Liver (tissue), 9 donors: Measurements from ENCODE around the gene ADPRH. TPM values are rescaled to one million over a fixed set of nuclear protein-coding genes. Genes with fewer than 3 reads are reported as not detected.

ENCODE experiments used
- DNase-seq: peaks from one replicate; pipeline ENCODE4 v3.0.0-alpha.2; 2017; ENCODE audit warnings: low spot score
- H3K27ac ChIP-seq, 2 donors: one replicate each; pipeline ENCODE4 v1.7.0; 2013; ENCODE audit warnings: inconsistent platforms in 2 of 2, low read length in 2 of 2, control low read depth in 1 of 2, low read depth in 1 of 2, mild to moderate bottlenecking in 1 of 2
- H3K27me3 ChIP-seq, 4 donors: one replicate each; pipeline versions ENCODE4 v1.6.1 to v1.7.0; 2013; ENCODE audit warnings: low read length in 3 of 4, inconsistent platforms in 1 of 4, mild to moderate bottlenecking in 1 of 4, moderate library complexity in 1 of 4; ENCODE audit not compliant: control insufficient read depth in 4 of 4, insufficient read depth in 4 of 4
- H3K36me3 ChIP-seq, 4 donors: one replicate each; pipeline versions ENCODE4 v1.6.1 to v1.7.0; 2013; ENCODE audit warnings: low read length in 3 of 4, mild to moderate bottlenecking in 3 of 4, low read depth in 1 of 4, moderate library complexity in 1 of 4; ENCODE audit not compliant: control insufficient read depth in 4 of 4, insufficient read depth in 3 of 4
- H3K4me1 ChIP-seq, 4 donors: one replicate each; pipeline versions ENCODE4 v1.6.1 to v1.7.0; 2013; ENCODE audit warnings: low read length in 3 of 4, mild to moderate bottlenecking in 3 of 4, moderate library complexity in 1 of 4; ENCODE audit not compliant: control insufficient read depth in 4 of 4, insufficient read depth in 4 of 4
- H3K4me3 ChIP-seq, 3 donors: one replicate each; pipeline versions ENCODE4 v1.6.1 to v1.7.0; 2013; ENCODE audit warnings: low read length in 3 of 3, control low read depth in 1 of 3, low read depth in 1 of 3, mild to moderate bottlenecking in 1 of 3
- H3K9ac ChIP-seq, 2 donors: one replicate each; pipeline ENCODE4 v1.7.0; 2013; ENCODE audit warnings: low read length in 2 of 2, mild to moderate bottlenecking in 2 of 2, moderate library complexity in 2 of 2, control low read depth in 1 of 2, low read depth in 1 of 2
- H3K9me3 ChIP-seq, 4 donors: one replicate each; pipeline versions ENCODE4 v1.6.1 to v1.7.0; 2013; ENCODE audit warnings: low read length in 3 of 4; ENCODE audit not compliant: control insufficient read depth in 4 of 4
- EGR1 ChIP-seq, 2 donors: IDR thresholded peaks; 2 replicates each; pipeline ENCODE4 v1.6.1; 2016 to 2018; ENCODE audit warnings: antibody characterized with exemption in 2 of 2, low read depth in 2 of 2
- FOXA1 ChIP-seq: IDR thresholded peaks from 2 replicates; pipeline ENCODE4 v1.6.1; 2016; ENCODE audit warnings: antibody characterized with exemption
- FOXA2 ChIP-seq: IDR thresholded peaks from 2 replicates; pipeline ENCODE4 v1.6.1; 2016; ENCODE audit warnings: antibody characterized with exemption
- GABPA ChIP-seq, 2 donors: IDR thresholded peaks in 1 of 2; conservative IDR thresholded peaks in 1 of 2; 2 replicates each; pipeline ENCODE4 v1.6.1; 2016; ENCODE audit warnings: antibody characterized with exemption in 2 of 2, mild to moderate bottlenecking in 1 of 2, moderate library complexity in 1 of 2
- HNF4A ChIP-seq, 2 donors: conservative IDR thresholded peaks; 2 replicates each; pipeline ENCODE4 v1.6.1; 2016; ENCODE audit warnings: antibody characterized with exemption in 2 of 2, mild to moderate bottlenecking in 2 of 2
- HNF4G ChIP-seq: IDR thresholded peaks from 2 replicates; pipeline ENCODE4 v1.6.1; 2016; ENCODE audit warnings: antibody characterized with exemption
- JUND ChIP-seq, 2 donors: IDR thresholded peaks; 2 replicates each; pipeline ENCODE4 v1.6.1; 2016; ENCODE audit warnings: antibody characterized with exemption in 2 of 2
- NR2F2 ChIP-seq: IDR thresholded peaks from 2 replicates; pipeline ENCODE4 v1.6.1; 2016; ENCODE audit warnings: antibody characterized with exemption
- RAD21 ChIP-seq, 2 donors: IDR thresholded peaks; 2 replicates each; pipeline ENCODE4 v1.6.1; 2016; ENCODE audit warnings: antibody characterized with exemption in 2 of 2, mild to moderate bottlenecking in 2 of 2
- REST ChIP-seq: IDR thresholded peaks from 2 replicates; pipeline ENCODE4 v1.6.1; 2016; ENCODE audit warnings: antibody characterized with exemption, mild to moderate bottlenecking
- RXRA ChIP-seq, 2 donors: IDR thresholded peaks; 2 replicates each; pipeline ENCODE4 v1.6.1; 2017 to 2018; ENCODE audit warnings: antibody characterized with exemption in 2 of 2, mild to moderate bottlenecking in 1 of 2
- SP1 ChIP-seq: IDR thresholded peaks from 2 replicates; pipeline ENCODE4 v1.6.1; 2018; ENCODE audit warnings: antibody characterized with exemption, mild to moderate bottlenecking
- TAF1 ChIP-seq: conservative IDR thresholded peaks from 2 replicates; pipeline ENCODE4 v1.6.1; 2016; ENCODE audit warnings: antibody characterized with exemption, mild to moderate bottlenecking
- YY1 ChIP-seq: IDR thresholded peaks from 2 replicates; pipeline ENCODE4 v1.6.1; 2016; ENCODE audit warnings: antibody characterized with exemption, mild to moderate bottlenecking
- WGBS: extraction: QIAGEN DNeasy Blood & Tissue Kit; methylation state at CpG from one replicate; pipeline ENCODE4 v1.1.7; 2013; 5-methylcytosine and 5-hydroxymethylcytosine counted together
- polyA plus RNA-seq, 2 donors: library from polyadenylated mRNA; stranded (reverse) in 1 of 2; unstranded in 1 of 2; fragments of 200-250 nt in 1 of 2; fragments of >200 nt in 1 of 2; fragmentation: Nextera tagmentation in 1 of 2; extraction: Ambion mirVana in 1 of 2; gene quantifications; one replicate each; pipeline versions ENCODE4 v1.2.1 to v1.2.3, GENCODE V29; 2013 to 2015
- total RNA-seq, 2 donors: library from RNA; depleted of rRNA; stranded (reverse); fragments of >200 nt; gene quantifications; one replicate each; pipeline ENCODE4 v1.2.3, GENCODE V29; 2014
- TF ChIP-seq, protein P1 (sequence below): fragments of 150-350 bp; IDR thresholded peaks from 2 replicates; pipeline ENCODE4 v1.5.1; 2017; ENCODE audit warnings: improper control_type of control experiment, low read depth, low read length; ENCODE audit not compliant: missing input control
- TF ChIP-seq, protein P2 (sequence below): IDR thresholded peaks from 2 replicates; pipeline ENCODE4 v1.6.1; 2016; ENCODE audit warnings: antibody characterized with exemption
- TF ChIP-seq, protein P3 (sequence below): IDR thresholded peaks from 2 replicates; pipeline ENCODE4 v1.6.1; 2016; ENCODE audit warnings: antibody characterized with exemption
- TF ChIP-seq, protein P4 (sequence below): IDR thresholded peaks from 2 replicates; pipeline ENCODE4 v1.6.1; 2016; ENCODE audit warnings: antibody characterized with exemption
- donor health status: healthy.
- donor health status: healthy.
- donor health status: healthy.
- donor health status: healthy.
- donor health status: healthy.

The ADPRH gene
- total and polyA plus RNA-seq, 4 donors, result 0.89 to 3.8 (median 2.4) TPM

- no peak overlapping the region for H3K27ac ChIP-seq
- no peak for DNase-seq
- WGBS, result 98% methylated on average over 1 of the region's 1 CpG
- no peak overlapping the region for H3K4me3 ChIP-seq
- H3K36me3 ChIP-seq, result no peaks in the 10 kb centered on the region
- H3K9me3 ChIP-seq, result no peaks in the 10 kb centered on the region
- H3K27me3 ChIP-seq, result no peaks in the 10 kb centered on the region
- peaks cover 0 to 3% (median 1%) of the 10 kb centered on the region in 4 donors for H3K4me1 ChIP-seq
- no peak overlapping the region for H3K9ac ChIP-seq
- TF ChIP-seq SP1 (no peak), JUND (IDR thresholded peaks at IDR 0.05) (no peak), YY1 (no peak), FOXA2 (no peak), HNF4G (no peak), RAD21 (IDR thresholded peaks at IDR 0.05) (no peak), NR2F2 (no peak), HNF4A (conservative IDR thresholded peaks at IDR 0.05) (no peak), RXRA (IDR thresholded peaks at IDR 0.05) (no peak), EGR1 (IDR thresholded peaks at IDR 0.05; ENCODE audit: low read depth in 2 of 2) (no peak), GABPA (IDR thresholded peaks at IDR 0.05 in 1 of 2, conservative IDR thresholded peaks at IDR 0.05 in 1 of 2) (no peak), FOXA1 (no peak), REST (no peak)
- TF ChIP-seq, protein P1, sequence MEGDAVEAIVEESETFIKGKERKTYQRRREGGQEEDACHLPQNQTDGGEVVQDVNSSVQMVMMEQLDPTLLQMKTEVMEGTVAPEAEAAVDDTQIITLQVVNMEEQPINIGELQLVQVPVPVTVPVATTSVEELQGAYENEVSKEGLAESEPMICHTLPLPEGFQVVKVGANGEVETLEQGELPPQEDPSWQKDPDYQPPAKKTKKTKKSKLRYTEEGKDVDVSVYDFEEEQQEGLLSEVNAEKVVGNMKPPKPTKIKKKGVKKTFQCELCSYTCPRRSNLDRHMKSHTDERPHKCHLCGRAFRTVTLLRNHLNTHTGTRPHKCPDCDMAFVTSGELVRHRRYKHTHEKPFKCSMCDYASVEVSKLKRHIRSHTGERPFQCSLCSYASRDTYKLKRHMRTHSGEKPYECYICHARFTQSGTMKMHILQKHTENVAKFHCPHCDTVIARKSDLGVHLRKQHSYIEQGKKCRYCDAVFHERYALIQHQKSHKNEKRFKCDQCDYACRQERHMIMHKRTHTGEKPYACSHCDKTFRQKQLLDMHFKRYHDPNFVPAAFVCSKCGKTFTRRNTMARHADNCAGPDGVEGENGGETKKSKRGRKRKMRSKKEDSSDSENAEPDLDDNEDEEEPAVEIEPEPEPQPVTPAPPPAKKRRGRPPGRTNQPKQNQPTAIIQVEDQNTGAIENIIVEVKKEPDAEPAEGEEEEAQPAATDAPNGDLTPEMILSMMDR, result no peak
- TF ChIP-seq, protein P2, sequence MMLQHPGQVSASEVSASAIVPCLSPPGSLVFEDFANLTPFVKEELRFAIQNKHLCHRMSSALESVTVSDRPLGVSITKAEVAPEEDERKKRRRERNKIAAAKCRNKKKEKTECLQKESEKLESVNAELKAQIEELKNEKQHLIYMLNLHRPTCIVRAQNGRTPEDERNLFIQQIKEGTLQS, result no peak
- TF ChIP-seq, protein P3, sequence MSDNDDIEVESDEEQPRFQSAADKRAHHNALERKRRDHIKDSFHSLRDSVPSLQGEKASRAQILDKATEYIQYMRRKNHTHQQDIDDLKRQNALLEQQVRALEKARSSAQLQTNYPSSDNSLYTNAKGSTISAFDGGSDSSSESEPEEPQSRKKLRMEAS, result no peak
- TF ChIP-seq, protein P4, sequence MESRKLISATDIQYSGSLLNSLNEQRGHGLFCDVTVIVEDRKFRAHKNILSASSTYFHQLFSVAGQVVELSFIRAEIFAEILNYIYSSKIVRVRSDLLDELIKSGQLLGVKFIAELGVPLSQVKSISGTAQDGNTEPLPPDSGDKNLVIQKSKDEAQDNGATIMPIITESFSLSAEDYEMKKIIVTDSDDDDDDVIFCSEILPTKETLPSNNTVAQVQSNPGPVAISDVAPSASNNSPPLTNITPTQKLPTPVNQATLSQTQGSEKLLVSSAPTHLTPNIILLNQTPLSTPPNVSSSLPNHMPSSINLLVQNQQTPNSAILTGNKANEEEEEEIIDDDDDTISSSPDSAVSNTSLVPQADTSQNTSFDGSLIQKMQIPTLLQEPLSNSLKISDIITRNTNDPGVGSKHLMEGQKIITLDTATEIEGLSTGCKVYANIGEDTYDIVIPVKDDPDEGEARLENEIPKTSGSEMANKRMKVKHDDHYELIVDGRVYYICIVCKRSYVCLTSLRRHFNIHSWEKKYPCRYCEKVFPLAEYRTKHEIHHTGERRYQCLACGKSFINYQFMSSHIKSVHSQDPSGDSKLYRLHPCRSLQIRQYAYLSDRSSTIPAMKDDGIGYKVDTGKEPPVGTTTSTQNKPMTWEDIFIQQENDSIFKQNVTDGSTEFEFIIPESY, result no peak
These were observed 11.4 kb downstream of the ADPRH start for GRCh38 chr3:119590706-119591105.

- Histone ChIP-seq H3K4me3 (no peak overlapping the region), H3K9ac (no peak overlapping the region), H3K4me1 (peaks cover 2 to 22% (median 11%) of the 10 kb centered on the region in 4 donors), H3K36me3 (no peaks in the 10 kb centered on the region), H3K27me3 (no peaks in the 10 kb centered on the region), H3K27ac (no peak overlapping the region), H3K9me3 (no peaks in the 10 kb centered on the region)
- WGBS, result 64% methylated on average over 1 of the region's 1 CpG
- no peak for DNase-seq
- TF ChIP-seq GABPA (IDR thresholded peaks at IDR 0.05 in 1 of 2, conservative IDR thresholded peaks at IDR 0.05 in 1 of 2) (no peak), FOXA2 (no peak), HNF4A (conservative IDR thresholded peaks at IDR 0.05) (no peak), REST (no peak), FOXA1 (no peak), TAF1 (no peak), RAD21 (IDR thresholded peaks at IDR 0.05) (no peak), NR2F2 (no peak), EGR1 (IDR thresholded peaks at IDR 0.05; ENCODE audit: low read depth in 2 of 2) (no peak)
- TF ChIP-seq, protein P4, result no peak
- TF ChIP-seq, protein P2, result no peak
These were observed 13.6 kb downstream of the ADPRH start for GRCh38 chr3:119592861-119593260.
